GM12872 (cell line): ENCODE data around the gene KLF11.
A peak's percentile ranks its signal among the peaks of the same experiment; 100 is the strongest.

Experiments used
- CTCF ChIP-seq: IDR thresholded peaks from 3 replicates; pipeline ENCODE4 v1.5.1; 2011; ENCODE audit warnings: low read depth, mild to moderate bottlenecking, low read length, moderate library complexity; ENCODE audit not compliant: insufficient read depth

The KLF11 gene

GRCh38 chr2:10019174-10019573 lies 24.2 kb upstream of the KLF11 start:
- TF ChIP-seq CTCF, result no peak

GRCh38 chr2:10019602-10020400 lies 23.5 kb upstream of the KLF11 start:
- TF ChIP-seq CTCF, result no peak

- TF ChIP-seq CTCF, result no peak
These were observed 21.3 kb upstream of the KLF11 start for GRCh38 chr2:10022041-10022421.

GRCh38 chr2:10022445-10022844 lies 20.9 kb upstream of the KLF11 start:
- TF ChIP-seq CTCF, result peak; percentile 9; the same call in 1 of the 3 replicates

- no peak for TF ChIP-seq CTCF
These were observed 20.2 kb upstream of the KLF11 start for GRCh38 chr2:10022966-10023662.

GRCh38 chr2:10026940-10027569 lies 16.3 kb upstream of the KLF11 start:
- TF ChIP-seq CTCF, result no peak

GRCh38 chr2:10027660-10028330 lies 15.6 kb upstream of the KLF11 start:
- TF ChIP-seq CTCF, result no peak
